ENCODE measurements around the gene F12. TPM values are rescaled to one million over a fixed set of nuclear protein-coding genes. Genes with fewer than 3 reads are reported as not detected.

F12 gene
- total RNA-seq, 2 donors from 2014 or later: 0.95 to 2.9 TPM

GRCh38 chr5:177404641-177405179, 4.7 kb downstream of the F12 start:
- Histone ChIP-seq H3K4me3 (ENCODE audit: low read length) (peak overlapping the region; percentile 64), H3K4me1 (ENCODE audit: control insufficient read depth, insufficient read depth, low read length) (no peaks in the 10 kb centered on the region), H3K27ac (ENCODE audit: low read depth, low read length) (no peak overlapping the region), H3K27me3 (ENCODE audit: control insufficient read depth, insufficient read depth, low read length, poor library complexity, severe bottlenecking) (peaks cover 95% of the 10 kb centered on the region), H3K9ac (ENCODE audit: extremely low read depth, low read length, poor library complexity, severe bottlenecking) (no peak overlapping the region), H3K36me3 (ENCODE audit: control insufficient read depth, insufficient read depth, low read length) (no peaks in the 10 kb centered on the region), H3K9me3 (ENCODE audit: control insufficient read depth, low read length) (no peaks in the 10 kb centered on the region)
- DNase-seq: no peak
- TF ChIP-seq, protein P1, sequence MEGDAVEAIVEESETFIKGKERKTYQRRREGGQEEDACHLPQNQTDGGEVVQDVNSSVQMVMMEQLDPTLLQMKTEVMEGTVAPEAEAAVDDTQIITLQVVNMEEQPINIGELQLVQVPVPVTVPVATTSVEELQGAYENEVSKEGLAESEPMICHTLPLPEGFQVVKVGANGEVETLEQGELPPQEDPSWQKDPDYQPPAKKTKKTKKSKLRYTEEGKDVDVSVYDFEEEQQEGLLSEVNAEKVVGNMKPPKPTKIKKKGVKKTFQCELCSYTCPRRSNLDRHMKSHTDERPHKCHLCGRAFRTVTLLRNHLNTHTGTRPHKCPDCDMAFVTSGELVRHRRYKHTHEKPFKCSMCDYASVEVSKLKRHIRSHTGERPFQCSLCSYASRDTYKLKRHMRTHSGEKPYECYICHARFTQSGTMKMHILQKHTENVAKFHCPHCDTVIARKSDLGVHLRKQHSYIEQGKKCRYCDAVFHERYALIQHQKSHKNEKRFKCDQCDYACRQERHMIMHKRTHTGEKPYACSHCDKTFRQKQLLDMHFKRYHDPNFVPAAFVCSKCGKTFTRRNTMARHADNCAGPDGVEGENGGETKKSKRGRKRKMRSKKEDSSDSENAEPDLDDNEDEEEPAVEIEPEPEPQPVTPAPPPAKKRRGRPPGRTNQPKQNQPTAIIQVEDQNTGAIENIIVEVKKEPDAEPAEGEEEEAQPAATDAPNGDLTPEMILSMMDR (conservative IDR thresholded peaks at IDR 0.05): no peak
- peaks cover 92% of the 10 kb centered on the region for H3K27me3 Mint-ChIP-seq (ENCODE audit: insufficient read depth)
- H3K27ac Mint-ChIP-seq: no peak overlapping the region
- no peaks in the 10 kb centered on the region for H3K9me3 Mint-ChIP-seq
- peak overlapping the region; percentile 54 for H3K4me3 Mint-ChIP-seq
- H3K36me3 Mint-ChIP-seq (ENCODE audit: low read depth): no peaks in the 10 kb centered on the region
- 59 to 73% methylated on average over 10 to 16 of the region's 16 CpGs for WGBS, 2 experiments (ENCODE audit: insufficient coverage in 1 of 2, insufficient read length in 1 of 2)
- H3K4me1 Mint-ChIP-seq: peaks cover 2% of the 10 kb centered on the region

DNA sequence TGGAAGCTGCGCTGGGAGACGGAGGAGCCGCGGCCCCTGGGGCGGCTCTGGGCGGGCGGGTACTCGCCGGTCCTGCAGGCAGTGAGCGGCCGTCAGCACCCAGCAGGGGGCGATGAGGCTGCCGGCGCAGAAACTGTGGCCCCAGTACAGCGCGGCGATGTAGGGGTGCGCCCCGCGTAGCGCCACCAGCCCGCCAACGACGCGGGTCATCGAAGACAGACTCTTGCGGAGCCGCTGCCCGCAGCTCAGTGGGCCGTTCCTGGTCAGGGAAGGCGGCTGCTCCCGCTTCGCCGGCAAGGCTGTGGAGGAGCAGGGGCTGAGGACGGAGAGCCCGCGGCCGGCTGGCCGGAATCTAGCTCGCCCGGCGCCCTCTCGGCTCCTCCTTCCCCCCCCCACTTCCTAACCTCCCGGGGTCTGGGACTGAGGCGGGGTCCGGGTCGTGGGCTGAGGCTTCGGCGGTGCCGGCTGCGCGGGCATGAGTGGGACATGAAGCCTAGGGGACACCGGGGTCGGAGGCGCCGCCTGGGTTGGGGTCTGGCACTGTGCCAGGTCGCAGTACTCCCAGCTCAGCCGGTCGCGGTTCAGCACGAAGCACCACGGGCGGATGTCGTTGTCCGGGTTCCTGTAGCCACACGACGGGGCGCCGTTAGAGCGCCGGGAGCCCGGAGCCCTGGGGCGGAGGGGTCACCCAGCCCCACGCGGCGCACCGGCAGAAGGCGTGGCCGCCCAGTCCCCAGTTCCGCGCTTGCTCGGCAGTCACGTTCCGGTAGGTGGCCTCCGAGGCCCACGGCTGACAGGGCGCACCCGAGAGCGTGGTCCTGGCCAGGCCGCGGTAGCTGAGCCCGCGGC, 5.3 kb downstream of the F12 start:
- H3K9ac ChIP-seq (ENCODE audit: extremely low read depth, low read length, poor library complexity, severe bottlenecking): no peak overlapping the region
- H3K4me1 Mint-ChIP-seq: peaks cover 2% of the 10 kb centered on the region
- peaks cover 92% of the 10 kb centered on the region for H3K27me3 ChIP-seq (ENCODE audit: control insufficient read depth, insufficient read depth, low read length, poor library complexity, severe bottlenecking)

GRCh38 chr5:177403102-177403791, 6.1 kb downstream of the F12 start:
- Mint-ChIP-seq H3K27me3 (ENCODE audit: insufficient read depth) (peaks cover 85% of the 10 kb centered on the region), H3K27ac (no peak overlapping the region), H3K9me3 (no peaks in the 10 kb centered on the region), H3K4me3 (peak overlapping the region; percentile 54), H3K4me1 (peaks cover 2% of the 10 kb centered on the region), H3K36me3 (ENCODE audit: low read depth) (no peaks in the 10 kb centered on the region)
- TF ChIP-seq, protein P1 (conservative IDR thresholded peaks at IDR 0.05): no peak
- H3K36me3 ChIP-seq (ENCODE audit: control insufficient read depth, insufficient read depth, low read length): no peaks in the 10 kb centered on the region
- peaks cover 85% of the 10 kb centered on the region for H3K27me3 ChIP-seq (ENCODE audit: control insufficient read depth, insufficient read depth, low read length, poor library complexity, severe bottlenecking)
- DNase-seq: peak; percentile 84
- no peaks in the 10 kb centered on the region for H3K4me1 ChIP-seq (ENCODE audit: control insufficient read depth, insufficient read depth, low read length)
- H3K9ac ChIP-seq (ENCODE audit: extremely low read depth, low read length, poor library complexity, severe bottlenecking): no peak overlapping the region
- H3K9me3 ChIP-seq (ENCODE audit: control insufficient read depth, low read length): no peaks in the 10 kb centered on the region
- no peak overlapping the region for H3K27ac ChIP-seq (ENCODE audit: low read depth, low read length)
- H3K4me3 ChIP-seq (ENCODE audit: low read length): peak overlapping the region; percentile 64
- 2 to 4% methylated on average over 16 to 61 of the region's 61 CpGs for WGBS, 2 experiments (ENCODE audit: insufficient coverage in 1 of 2, insufficient read length in 1 of 2)

More for the DNA sequence above, 5.3 kb downstream of the F12 start:
- TF ChIP-seq, protein P1 (conservative IDR thresholded peaks at IDR 0.05): peak; percentile 65
- Histone ChIP-seq H3K4me1 (ENCODE audit: control insufficient read depth, insufficient read depth, low read length) (no peaks in the 10 kb centered on the region), H3K4me3 (ENCODE audit: low read length) (peak overlapping the region; percentile 64), H3K36me3 (ENCODE audit: control insufficient read depth, insufficient read depth, low read length) (no peaks in the 10 kb centered on the region), H3K27ac (ENCODE audit: low read depth, low read length) (no peak overlapping the region), H3K9me3 (ENCODE audit: control insufficient read depth, low read length) (no peaks in the 10 kb centered on the region)
- no peaks in the 10 kb centered on the region for H3K9me3 Mint-ChIP-seq
- H3K4me3 Mint-ChIP-seq: peak overlapping the region; percentile 54
- no peaks in the 10 kb centered on the region for H3K36me3 Mint-ChIP-seq (ENCODE audit: low read depth)
- peaks cover 87% of the 10 kb centered on the region for H3K27me3 Mint-ChIP-seq (ENCODE audit: insufficient read depth)
- peak; percentile 85 for DNase-seq
- no peak overlapping the region for H3K27ac Mint-ChIP-seq
- 0 to 2% methylated on average over 21 to 93 of the region's 93 CpGs for WGBS, 2 experiments (ENCODE audit: insufficient coverage in 1 of 2, insufficient read length in 1 of 2)
